GM12864 (cell line): ENCODE measurements around the gene SLC13A2.

Source experiments
- DNase-seq: peaks from one replicate; pipeline ENCODE4 v3.0.0-alpha.2; 2011; ENCODE audit warnings: low read depth
- H3K4me3 ChIP-seq: 2 replicates; pipeline ENCODE4 v1.5.1; 2011; ENCODE audit warnings: mild to moderate bottlenecking, low read depth, low read length, control low read depth
- CTCF ChIP-seq: IDR thresholded peaks from 2 replicates; pipeline ENCODE4 v1.5.1; 2011; ENCODE audit warnings: low read depth, mild to moderate bottlenecking, moderate library complexity, low read length, control low read depth, inconsistent platforms; ENCODE audit errors: missing control alignments

Gene SLC13A2

GRCh38 chr17:28524476-28525424, 51.3 kb downstream of the SLC13A2 start:
- TF ChIP-seq CTCF, result no peak
- H3K4me3 ChIP-seq, result no peak overlapping the region
- DNase-seq, result no peak

GRCh38 chr17:28526381-28526780, 52.9 kb downstream of the SLC13A2 start:
- H3K4me3 ChIP-seq, result no peak overlapping the region
- no peak for TF ChIP-seq CTCF
- no peak for DNase-seq

DNA sequence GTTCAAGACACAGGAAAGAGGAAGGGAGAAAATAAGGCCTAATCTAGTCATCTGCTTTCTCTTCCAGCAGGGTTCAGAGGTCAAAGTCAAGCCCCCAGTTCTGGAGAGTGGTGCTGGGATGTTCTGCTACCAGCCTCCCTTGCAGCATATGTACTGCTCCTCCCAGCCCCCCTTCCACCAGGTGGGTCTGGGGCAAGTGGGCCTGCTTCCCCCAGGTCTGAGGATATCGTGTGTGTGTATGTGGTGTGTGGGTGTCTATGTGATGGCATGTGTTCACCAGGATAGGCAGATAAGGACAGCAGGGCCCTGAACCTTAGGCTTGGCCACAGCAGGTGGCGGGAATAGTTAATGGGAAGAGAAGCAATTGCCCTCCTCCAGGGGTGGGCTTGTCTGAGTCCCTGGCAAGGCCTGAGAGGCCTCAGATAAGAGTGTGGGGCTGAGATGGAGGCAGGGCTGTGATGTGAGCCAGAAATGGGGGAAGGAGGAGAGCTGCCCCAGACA, 53.8 kb downstream of the SLC13A2 start:
- no peak for DNase-seq
- no peak for TF ChIP-seq CTCF
- no peak overlapping the region for H3K4me3 ChIP-seq

DNA sequence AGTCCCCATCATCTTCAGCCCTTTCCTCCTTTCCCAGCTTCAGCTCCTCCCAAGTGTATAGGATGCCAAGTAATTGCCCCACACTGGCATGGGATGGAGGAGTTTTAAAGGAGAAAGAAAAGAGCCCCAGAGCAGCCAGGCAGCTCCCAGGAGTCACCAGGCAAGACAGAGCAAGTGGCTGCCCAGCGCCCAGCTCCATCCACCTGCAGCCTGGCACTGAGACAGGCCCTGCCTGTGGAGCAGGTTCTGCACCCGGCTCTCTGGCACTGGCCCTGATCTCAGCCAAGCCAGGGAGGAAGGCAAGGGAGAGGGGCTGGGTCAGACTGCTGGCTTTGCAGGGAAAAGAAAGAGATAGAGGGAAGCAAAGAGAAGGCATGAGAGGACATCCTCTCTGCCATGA, 54.4 kb downstream of the SLC13A2 start:
- DNase-seq, result no peak
- TF ChIP-seq CTCF, result no peak
- no peak overlapping the region for H3K4me3 ChIP-seq

DNA sequence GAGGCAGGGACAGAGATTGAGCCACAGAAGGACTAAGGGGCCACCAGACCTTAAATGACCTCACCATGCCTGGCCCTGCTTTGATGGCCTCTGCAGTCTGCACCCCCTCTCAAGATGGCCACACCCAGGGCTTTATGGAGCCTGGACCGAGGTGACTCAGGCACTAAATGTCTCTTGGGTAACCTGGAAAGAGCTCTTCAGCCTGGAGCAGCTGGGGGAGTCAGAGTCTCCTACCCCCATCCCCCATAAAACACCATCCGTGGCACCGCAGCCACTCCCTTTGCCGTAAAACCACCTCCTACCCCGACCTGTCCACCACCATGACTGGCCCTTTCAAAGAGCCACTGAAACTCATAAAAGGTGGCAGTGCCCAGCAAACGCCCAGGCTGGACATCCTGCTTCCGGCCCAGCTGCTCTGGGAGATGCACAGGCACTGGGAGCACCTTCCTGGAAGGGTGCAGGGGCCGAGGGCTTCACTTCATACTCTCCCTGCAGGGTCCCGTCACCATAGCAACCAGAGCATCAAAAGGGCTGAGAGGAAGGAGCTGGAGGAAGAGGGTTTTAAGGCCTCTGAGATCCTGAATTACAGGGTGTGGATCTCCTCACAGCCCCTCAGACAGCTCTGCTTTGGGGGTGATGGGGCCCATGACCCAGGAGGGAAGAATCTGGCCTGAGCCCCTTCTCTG, 55.0 kb downstream of the SLC13A2 start:
- H3K4me3 ChIP-seq, result no peak overlapping the region
- DNase-seq, result no peak
- TF ChIP-seq CTCF, result no peak

DNA sequence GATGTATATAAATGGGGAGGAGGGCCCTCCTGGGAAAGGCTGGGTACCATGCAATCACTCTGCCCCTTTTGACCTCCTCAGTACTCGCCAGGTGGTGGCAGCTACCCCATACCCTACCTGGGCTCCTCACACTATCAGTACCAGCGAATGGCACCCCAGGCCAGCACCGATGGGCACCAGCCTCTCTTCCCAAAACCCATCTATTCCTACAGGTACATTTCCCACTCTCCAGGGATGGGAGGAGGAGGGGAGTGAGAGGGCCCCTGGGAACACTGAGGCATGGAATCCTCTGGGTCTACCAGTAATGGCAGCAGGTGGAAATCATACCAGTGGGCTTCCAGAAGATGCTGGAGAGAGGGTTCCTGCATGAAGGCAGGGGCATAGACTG, 55.6 kb downstream of the SLC13A2 start:
- no peak for DNase-seq
- H3K4me3 ChIP-seq, result no peak overlapping the region
- TF ChIP-seq CTCF, result no peak
